ENCODE results near the gene IRF4. TPM values are rescaled to one million over a fixed set of nuclear protein-coding genes. Genes with fewer than 3 reads are reported as not detected.

Gene IRF4
- polyA plus RNA-seq, 1 of the 3 experiments (the other 2 are of a cell fraction) = not detected

DNA sequence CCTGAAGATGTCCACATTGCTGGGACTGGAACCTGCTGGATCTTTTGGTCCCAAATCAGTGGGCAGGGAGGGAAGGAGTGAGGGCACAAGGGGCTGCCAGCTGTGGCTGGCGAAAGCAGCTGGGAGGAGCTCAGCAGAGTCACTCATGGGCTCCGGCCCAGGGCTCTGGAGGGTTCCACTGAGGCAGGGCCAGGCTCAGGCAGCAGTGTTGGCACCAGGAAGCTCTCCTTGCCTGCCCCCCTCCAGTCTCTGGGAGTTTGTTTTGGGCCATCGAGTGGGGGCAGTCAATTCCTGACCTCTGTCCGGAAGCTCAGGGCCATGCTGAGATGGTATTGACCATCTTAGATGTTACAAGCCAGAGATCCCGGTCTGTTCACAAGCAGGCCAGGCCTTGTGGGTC lies 39.1 kb upstream of the IRF4 start (continued):
- no peak for TF ChIP-seq JUND (IDR thresholded peaks at IDR 0.05)

GRCh38 chr6:352896-353470 lies 38.6 kb upstream of the IRF4 start:
- no peak overlapping the region for H3K4me2 ChIP-seq
- no peaks in the 10 kb centered on the region for H3K4me1 ChIP-seq (ENCODE audit: control insufficient read depth in 1 of 2, insufficient read depth in 2 of 2, low read depth in 1 of 2, low read length in 1 of 2)
- peaks cover 37% of the 10 kb centered on the region; the same call in 1 of the 2 replicates for H3K27me3 ChIP-seq (ENCODE audit: insufficient read depth)
- H3K27ac ChIP-seq (ENCODE audit: low read depth in 2 of 2, low read length in 1 of 2) = no peak overlapping the region
- no peak for DNase-seq
- H3F3A ChIP-seq (replicated peaks; ENCODE audit: insufficient read depth) = no peaks in the 10 kb centered on the region
- TF ChIP-seq, protein P1, sequence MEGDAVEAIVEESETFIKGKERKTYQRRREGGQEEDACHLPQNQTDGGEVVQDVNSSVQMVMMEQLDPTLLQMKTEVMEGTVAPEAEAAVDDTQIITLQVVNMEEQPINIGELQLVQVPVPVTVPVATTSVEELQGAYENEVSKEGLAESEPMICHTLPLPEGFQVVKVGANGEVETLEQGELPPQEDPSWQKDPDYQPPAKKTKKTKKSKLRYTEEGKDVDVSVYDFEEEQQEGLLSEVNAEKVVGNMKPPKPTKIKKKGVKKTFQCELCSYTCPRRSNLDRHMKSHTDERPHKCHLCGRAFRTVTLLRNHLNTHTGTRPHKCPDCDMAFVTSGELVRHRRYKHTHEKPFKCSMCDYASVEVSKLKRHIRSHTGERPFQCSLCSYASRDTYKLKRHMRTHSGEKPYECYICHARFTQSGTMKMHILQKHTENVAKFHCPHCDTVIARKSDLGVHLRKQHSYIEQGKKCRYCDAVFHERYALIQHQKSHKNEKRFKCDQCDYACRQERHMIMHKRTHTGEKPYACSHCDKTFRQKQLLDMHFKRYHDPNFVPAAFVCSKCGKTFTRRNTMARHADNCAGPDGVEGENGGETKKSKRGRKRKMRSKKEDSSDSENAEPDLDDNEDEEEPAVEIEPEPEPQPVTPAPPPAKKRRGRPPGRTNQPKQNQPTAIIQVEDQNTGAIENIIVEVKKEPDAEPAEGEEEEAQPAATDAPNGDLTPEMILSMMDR (IDR thresholded peaks at IDR 0.05) = no peak
- TF ChIP-seq FOSL2 (IDR thresholded peaks at IDR 0.05; ENCODE audit: borderline replicate concordance, low read depth) = no peak
- TF ChIP-seq YY1 (IDR thresholded peaks at IDR 0.05; ENCODE audit: low read depth) = no peak
- TF ChIP-seq FOXM1 (IDR thresholded peaks at IDR 0.05; ENCODE audit: low read depth) = no peak
- TF ChIP-seq NRF1 (IDR thresholded peaks at IDR 0.05; ENCODE audit: low read depth, low read length) = no peak
- no peaks in the 10 kb centered on the region for H4K20me1 ChIP-seq (ENCODE audit: insufficient read depth)
- no peak overlapping the region for H3K9ac ChIP-seq
- 52% methylated on average over 11 of the region's 11 CpGs for WGBS (ENCODE audit: low lambda C conversion rate)
- ChIA-PET POLR2A (no interaction called here), CTCF (interaction anchor here (3.6 kb wide), 1 partner anchor 8 kb away, joined by 20 read pairs; no protein-coding TSS in a partner anchor)
- no peak overlapping the region for H3K4me3 ChIP-seq (ENCODE audit: low read depth in 2 of 2, low read length in 1 of 2)
- no peaks in the 10 kb centered on the region for H3K36me3 ChIP-seq (replicated peaks in 1 of 2; ENCODE audit: control insufficient read depth in 1 of 2, insufficient read depth in 2 of 2, low read length in 1 of 2)
- no peaks in the 10 kb centered on the region for H3K79me2 ChIP-seq (ENCODE audit: insufficient read depth)
- no peaks in the 10 kb centered on the region for H3K9me2 ChIP-seq
- no peaks in the 10 kb centered on the region for H3K9me3 ChIP-seq
- H2AFZ ChIP-seq (ENCODE audit: low read depth) = no peak overlapping the region

DNA sequence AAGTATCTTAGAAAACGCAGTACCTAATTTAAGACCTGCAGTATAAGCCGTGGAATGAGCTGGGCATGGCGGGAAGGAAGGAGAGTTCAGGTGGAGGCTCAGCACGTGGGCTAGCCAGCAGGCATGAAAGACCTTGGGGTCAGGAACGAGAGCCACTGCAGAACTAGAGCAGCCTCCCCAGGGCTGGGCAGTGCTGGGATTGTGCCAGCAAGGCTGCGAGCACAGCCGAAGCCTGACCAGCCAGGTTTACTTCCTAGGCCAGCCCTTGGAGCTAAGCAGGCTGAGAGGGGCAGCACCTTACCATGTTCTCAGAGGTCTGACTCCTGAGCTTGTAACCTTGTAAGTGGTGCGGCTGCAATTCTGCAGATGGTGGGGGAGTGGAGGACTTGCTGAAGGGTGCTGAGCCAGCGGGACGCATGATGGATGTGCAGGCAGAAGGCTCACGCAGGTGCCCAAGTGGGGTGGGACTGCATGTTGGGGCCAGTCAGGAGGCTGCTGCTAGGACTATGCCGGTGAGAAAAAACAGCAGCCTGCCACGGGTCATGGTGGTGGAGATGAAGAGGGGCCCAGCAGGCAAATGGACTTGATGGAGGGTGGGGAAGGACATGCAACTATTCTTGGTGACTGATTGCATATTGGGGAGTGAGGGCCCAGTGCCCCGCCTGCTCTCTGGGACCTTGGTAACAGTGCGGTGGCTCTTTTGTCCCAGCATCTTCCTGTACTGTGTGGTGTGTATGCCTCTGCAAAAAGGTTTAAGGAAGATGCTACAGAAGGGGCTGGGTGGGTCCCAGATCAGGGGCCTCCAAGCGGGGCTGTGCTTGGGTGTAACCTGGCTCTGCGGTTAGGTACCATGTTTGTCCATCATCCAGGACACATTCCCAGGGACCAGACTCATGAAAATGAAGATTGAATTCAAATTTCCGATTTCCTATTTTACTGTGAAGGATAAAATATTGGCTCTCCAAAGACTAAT lies 37.6 kb upstream of the IRF4 start:
- CTCF ChIA-PET = no interaction called here
- Histone ChIP-seq H3K4me1 (ENCODE audit: control insufficient read depth in 1 of 2, insufficient read depth in 2 of 2, low read depth in 1 of 2, low read length in 1 of 2) (no peaks in the 10 kb centered on the region), H4K20me1 (ENCODE audit: insufficient read depth) (no peaks in the 10 kb centered on the region), H3K27me3 (ENCODE audit: insufficient read depth) (peaks cover 37% of the 10 kb centered on the region; the same call in 1 of the 2 replicates), H2AFZ (ENCODE audit: low read depth) (no peak overlapping the region), H3K4me2 (no peak overlapping the region), H3K4me3 (ENCODE audit: low read depth in 2 of 2, low read length in 1 of 2) (no peak overlapping the region), H3K9ac (no peak overlapping the region), H3K9me3 (no peaks in the 10 kb centered on the region), H3K9me2 (no peaks in the 10 kb centered on the region), H3F3A (replicated peaks; ENCODE audit: insufficient read depth) (no peaks in the 10 kb centered on the region), H3K27ac (ENCODE audit: low read depth in 2 of 2, low read length in 1 of 2) (no peak overlapping the region), H3K79me2 (ENCODE audit: insufficient read depth) (no peaks in the 10 kb centered on the region), H3K36me3 (replicated peaks in 1 of 2; ENCODE audit: control insufficient read depth in 1 of 2, insufficient read depth in 2 of 2, low read length in 1 of 2) (no peaks in the 10 kb centered on the region)
- WGBS (ENCODE audit: low lambda C conversion rate) = 53% methylated on average over 16 of the region's 18 CpGs
- POLR2A ChIA-PET = no interaction called here
- DNase-seq = no peak
- TF ChIP-seq RAD21 (IDR thresholded peaks at IDR 0.05; ENCODE audit: low read length) = no peak
- no peak for TF ChIP-seq EZH2phosphoT487 (IDR thresholded peaks at IDR 0.05; ENCODE audit: borderline replicate concordance, low read depth)
- TF ChIP-seq, protein P1 (IDR thresholded peaks at IDR 0.05) = no peak
- TF ChIP-seq, protein P2, sequence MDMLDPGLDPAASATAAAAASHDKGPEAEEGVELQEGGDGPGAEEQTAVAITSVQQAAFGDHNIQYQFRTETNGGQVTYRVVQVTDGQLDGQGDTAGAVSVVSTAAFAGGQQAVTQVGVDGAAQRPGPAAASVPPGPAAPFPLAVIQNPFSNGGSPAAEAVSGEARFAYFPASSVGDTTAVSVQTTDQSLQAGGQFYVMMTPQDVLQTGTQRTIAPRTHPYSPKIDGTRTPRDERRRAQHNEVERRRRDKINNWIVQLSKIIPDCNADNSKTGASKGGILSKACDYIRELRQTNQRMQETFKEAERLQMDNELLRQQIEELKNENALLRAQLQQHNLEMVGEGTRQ (IDR thresholded peaks at IDR 0.05; ENCODE audit: borderline replicate concordance, low read depth, low read length) = no peak
- TF ChIP-seq MEF2A (IDR thresholded peaks at IDR 0.05; ENCODE audit: borderline replicate concordance, low read depth) = no peak

All from SK-N-SH (cell line).